HG03095 (cell line): ENCODE data around the gene PTPRN2.

ENCODE experiments used
- ATAC-seq: cut with Tn5 transposase; IDR thresholded peaks from one replicate; pipeline ENCODE4 v1.9.1; 2021; ENCODE audit warnings: moderate library complexity; ENCODE audit not compliant: unreplicated experiment

Gene PTPRN2

GRCh38 chr7:157688533-157689268 lies 898.9 kb downstream of the PTPRN2 start:
- ATAC-seq = no peak

GRCh38 chr7:157687845-157688532 lies 899.6 kb downstream of the PTPRN2 start:
- no peak for ATAC-seq

GRCh38 chr7:157687158-157687557 lies 900.5 kb downstream of the PTPRN2 start:
- no peak for ATAC-seq

GRCh38 chr7:157686285-157686894 lies 901.2 kb downstream of the PTPRN2 start:
- no peak for ATAC-seq

GRCh38 chr7:157685430-157686284 lies 902.0 kb downstream of the PTPRN2 start:
- ATAC-seq = no peak

GRCh38 chr7:157684909-157685429 lies 902.7 kb downstream of the PTPRN2 start:
- no peak for ATAC-seq

GRCh38 chr7:157684157-157684908 lies 903.3 kb downstream of the PTPRN2 start:
- no peak for ATAC-seq

GRCh38 chr7:157683747-157684156 lies 903.9 kb downstream of the PTPRN2 start:
- no peak for ATAC-seq

GRCh38 chr7:157682946-157683746 lies 904.5 kb downstream of the PTPRN2 start:
- ATAC-seq = no peak

- no peak for ATAC-seq
Observed at GRCh38 chr7:157682064-157682945, 905.3 kb downstream of the PTPRN2 start.

- ATAC-seq = no peak
Observed at GRCh38 chr7:157679607-157680006, 908.0 kb downstream of the PTPRN2 start.

- no peak for ATAC-seq
Observed at GRCh38 chr7:157678501-157678900, 909.1 kb downstream of the PTPRN2 start.

- ATAC-seq = no peak
Observed at GRCh38 chr7:157676456-157677255, 911.0 kb downstream of the PTPRN2 start.

- no peak for ATAC-seq
Observed at GRCh38 chr7:157676001-157676400, 911.6 kb downstream of the PTPRN2 start.

GRCh38 chr7:157675427-157675927 lies 912.1 kb downstream of the PTPRN2 start:
- no peak for ATAC-seq

GRCh38 chr7:157674715-157675426 lies 912.8 kb downstream of the PTPRN2 start:
- no peak for ATAC-seq
